HCT116 (cell line): ENCODE results near the gene RHCG. TPM values are rescaled to one million over a fixed set of nuclear protein-coding genes. Genes with fewer than 3 reads are reported as not detected.

ENCODE experiments used
- ATAC-seq: fragments of 200-7000 bp; cut with Tn5 transposase; 2 replicates; pipeline ENCODE4 v1.9.1; 2020; ENCODE audit warnings: mild to moderate bottlenecking, moderate library complexity
- BruUV-seq: library from RNA; stranded (reverse); fragments of 400-500 nt; replicated peaks from 2 replicates; lab custom pipeline; 2021; lab: Mats Ljungman, UMichigan
- CTCF ChIA-PET: fragments of 300-600 bp; sonication (Branson Sonifier 250); formaldehyde crosslinking; loops from one replicate; lab custom pipeline; 2021; ENCODE audit warnings: antibody characterized with exemption; lab: Charles Lee
- POLR2A ChIA-PET: fragments of 300-600, 350-600 bp; sonication (Branson Sonifier 250); formaldehyde crosslinking; loops from one replicate; lab custom pipeline; 2021; ENCODE audit warnings: antibody characterized with exemption; lab: Charles Lee
- RAD21 ChIA-PET, 2 experiments: fragments of 300-600 bp; sonication (Branson Sonifier 250); formaldehyde crosslinking; loops; one replicate each; lab custom pipeline; 2023; ENCODE audit warnings: low total read pairs in 2 of 2; ENCODE audit not compliant: uncharacterized antibody in 2 of 2, unreplicated experiment in 2 of 2, low non-redundant PET in 1 of 2; lab: Charles Lee
- DNase-seq: peaks from one replicate; pipeline ENCODE4 v3.0.0-alpha.2; 2010; ENCODE audit warnings: low read depth, low spot score
- H2AFZ ChIP-seq: fragments of 200-600 bp; shearing (Covaris generic), sonication (generic); 2 replicates; pipeline ENCODE4 v1.6.1; 2017; ENCODE audit warnings: low read depth, mixed run types, mixed read lengths, antibody characterized with exemption, low read length; ENCODE audit not compliant: poor library complexity, severe bottlenecking
- H3K27ac ChIP-seq: 2 replicates; pipeline ENCODE4 v1.5.1; 2012; ENCODE audit warnings: low read depth, low read length
- H3K27me3 ChIP-seq: fragments of 200-600 bp; sonication (generic); 2 replicates; pipeline ENCODE4 v1.6.1; 2016; ENCODE audit warnings: mixed run types, low read length, mixed read lengths; ENCODE audit not compliant: insufficient read depth
- H3K36me3 ChIP-seq, 2 experiments: fragments of 200-500 bp in 1 of 2; fragments of 200-600 bp in 1 of 2; sonication (Bioruptor generic) in 1 of 2; sonication (generic) in 1 of 2; 2 replicates each; pipeline versions ENCODE4 v1.5.1 to v1.6.1; 2014 to 2016; ENCODE audit warnings: low read length in 2 of 2, inconsistent platforms in 1 of 2, mixed read lengths in 1 of 2, mixed run types in 1 of 2; ENCODE audit not compliant: insufficient read depth in 2 of 2, control insufficient read depth in 1 of 2
- H3K4me1 ChIP-seq, 2 experiments: fragments of 200-600 bp in 1 of 2; sonication (generic) in 1 of 2; 2 replicates each; pipeline versions ENCODE4 v1.5.1 to v1.6.1; 2012 to 2017; ENCODE audit warnings: low read length in 2 of 2, inconsistent platforms in 1 of 2, mild to moderate bottlenecking in 1 of 2, mixed read lengths in 1 of 2, mixed run types in 1 of 2, moderate library complexity in 1 of 2; ENCODE audit not compliant: insufficient read depth in 2 of 2, control insufficient read depth in 1 of 2
- H3K4me2 ChIP-seq: fragments of 200-600 bp; sonication (generic); 2 replicates; pipeline ENCODE4 v1.6.1; 2017; ENCODE audit warnings: mixed run types, low read length, mixed read lengths
- H3K4me3 ChIP-seq, 2 experiments: fragments of 200-600 bp in 1 of 2; sonication (generic) in 1 of 2; replicated peaks in 1 of 2; 2 replicates each; pipeline ENCODE4 v1.5.1; 2011 to 2016; ENCODE audit warnings: low read length in 2 of 2, control low read depth in 1 of 2, low read depth in 1 of 2, mild to moderate bottlenecking in 1 of 2, mixed read lengths in 1 of 2, mixed run types in 1 of 2
- H3K79me2 ChIP-seq: fragments of 200-600 bp; sonication (generic); 2 replicates; pipeline ENCODE4 v1.6.1; 2017; ENCODE audit warnings: mild to moderate bottlenecking, mixed run types, low read length, moderate library complexity, mixed read lengths; ENCODE audit not compliant: insufficient read depth
- H3K9ac ChIP-seq: fragments of 200-600 bp; sonication (generic); 2 replicates; pipeline ENCODE4 v1.6.1; 2016; ENCODE audit warnings: low read length, mixed read lengths
- H3K9me2 ChIP-seq: fragments of 200-600 bp; sonication (generic), shearing (Covaris generic); 2 replicates; pipeline ENCODE4 v1.6.1; 2017; ENCODE audit warnings: mixed run types, mild to moderate bottlenecking, moderate library complexity; ENCODE audit not compliant: insufficient read depth
- H3K9me3 ChIP-seq, 2 experiments: fragments of 200-500 bp in 1 of 2; fragments of 200-600 bp in 1 of 2; sonication (Bioruptor generic) in 1 of 2; sonication (generic) in 1 of 2; 2 replicates each; pipeline ENCODE4 v1.6.1; 2014 to 2017; ENCODE audit warnings: low read length in 2 of 2, mixed read lengths in 2 of 2, inconsistent platforms in 1 of 2, low read depth in 1 of 2, mild to moderate bottlenecking in 1 of 2, mixed run types in 1 of 2, moderate library complexity in 1 of 2; ENCODE audit not compliant: control insufficient read depth in 1 of 2, insufficient read depth in 1 of 2
- H4K20me1 ChIP-seq: fragments of 200-600 bp; sonication (generic), shearing (Covaris generic); 2 replicates; pipeline ENCODE4 v1.6.1; 2017; ENCODE audit warnings: mixed run types, mild to moderate bottlenecking, moderate library complexity; ENCODE audit not compliant: insufficient read depth
- CBX3 ChIP-seq: IDR thresholded peaks from 2 replicates; pipeline ENCODE4 v1.6.1; 2012; ENCODE audit warnings: low read depth
- CEBPB ChIP-seq: IDR thresholded peaks from 2 replicates; pipeline ENCODE4 v1.6.1; 2012; ENCODE audit warnings: low read depth
- EGR1 ChIP-seq: IDR thresholded peaks from 2 replicates; pipeline ENCODE4 v1.6.1; 2012; ENCODE audit warnings: low read depth
- ELF1 ChIP-seq: IDR thresholded peaks from 2 replicates; pipeline ENCODE4 v1.6.1; 2012; ENCODE audit warnings: low read depth, borderline replicate concordance
- EZH2 ChIP-seq: fragments of 200-600 bp; sonication (generic); IDR thresholded peaks from 2 replicates; pipeline ENCODE4 v1.6.1; 2017; ENCODE audit warnings: antibody characterized with exemption, mixed run types
- EZH2phosphoT487 ChIP-seq: fragments of 200-600 bp; IDR thresholded peaks from 2 replicates; pipeline ENCODE4 v1.6.1; 2018; ENCODE audit warnings: antibody characterized with exemption, borderline replicate concordance
- FOSL1 ChIP-seq: IDR thresholded peaks from 2 replicates; pipeline ENCODE4 v1.6.1; 2012; ENCODE audit warnings: low read depth
- JUND ChIP-seq: IDR thresholded peaks from 2 replicates; pipeline ENCODE4 v1.6.1; 2012
- POLR2A ChIP-seq: IDR thresholded peaks from 2 replicates; pipeline ENCODE4 v1.7.0; 2011; ENCODE audit warnings: borderline replicate concordance; ENCODE audit not compliant: insufficient read depth, insufficient read length; ENCODE audit errors: extremely low read depth
- POLR2AphosphoS5 ChIP-seq: IDR thresholded peaks from 2 replicates; pipeline ENCODE4 v1.6.1; 2011; ENCODE audit warnings: mild to moderate bottlenecking, low read depth, low read length, moderate library complexity
- RAD21 ChIP-seq: IDR thresholded peaks from 2 replicates; pipeline ENCODE4 v1.6.1; 2012; ENCODE audit warnings: low read depth, mild to moderate bottlenecking
- SP1 ChIP-seq: IDR thresholded peaks from 2 replicates; pipeline ENCODE4 v1.6.1; 2012; ENCODE audit warnings: low read depth
- SRF ChIP-seq: IDR thresholded peaks from 2 replicates; pipeline ENCODE4 v1.6.1; 2012; ENCODE audit warnings: low read depth
- ZFX ChIP-seq: fragments of 450-650 bp; IDR thresholded peaks from 2 replicates; pipeline ENCODE4 v1.6.1; 2017
- ZNF274 ChIP-seq: fragments of 200-500 bp; sonication (Bioruptor generic); IDR thresholded peaks from 2 replicates; pipeline ENCODE4 v1.6.1; 2014; ENCODE audit warnings: mild to moderate bottlenecking, low read depth, low read length, inconsistent platforms
- intact Hi-C: fragments of 100-400 bp; cut with micrococcal nuclease; formaldehyde crosslinking; loops from 2 replicates; pipeline ENCODE4 v1.10.0; 2022
- total RNA-seq: library from RNA; stranded (reverse); gene quantifications from one replicate; pipeline ENCODE4 v1.2.1, GENCODE V29; 2021; ENCODE audit not compliant: unreplicated experiment
- TF ChIP-seq, protein P1 (sequence below): IDR thresholded peaks from 2 replicates; pipeline ENCODE4 v1.6.1; 2012; ENCODE audit warnings: low read depth
- TF ChIP-seq, protein P2 (sequence below), 3 experiments: fragments of 200-600 bp in 1 of 3; sonication (generic) in 1 of 3; IDR thresholded peaks in 2 of 3; conservative IDR thresholded peaks in 1 of 3; 2 replicates each; pipeline ENCODE4 v1.5.1; 2012 to 2017; ENCODE audit warnings: low read depth in 2 of 3, low read length in 2 of 3, antibody characterized with exemption in 1 of 3, borderline replicate concordance in 1 of 3, control low read depth in 1 of 3, mild to moderate bottlenecking in 1 of 3, mixed read lengths in 1 of 3, mixed run types in 1 of 3, moderate library complexity in 1 of 3; ENCODE audit not compliant: insufficient read depth in 1 of 3
- TF ChIP-seq, protein P3 (sequence below): IDR thresholded peaks from 2 replicates; pipeline ENCODE4 v1.6.1; 2012
- TF ChIP-seq, protein P4 (sequence below): IDR thresholded peaks from 2 replicates; pipeline ENCODE4 v1.6.1; 2012

Gene RHCG
- total RNA-seq, 1 experiment from 2014 or later, result not detected

DNA sequence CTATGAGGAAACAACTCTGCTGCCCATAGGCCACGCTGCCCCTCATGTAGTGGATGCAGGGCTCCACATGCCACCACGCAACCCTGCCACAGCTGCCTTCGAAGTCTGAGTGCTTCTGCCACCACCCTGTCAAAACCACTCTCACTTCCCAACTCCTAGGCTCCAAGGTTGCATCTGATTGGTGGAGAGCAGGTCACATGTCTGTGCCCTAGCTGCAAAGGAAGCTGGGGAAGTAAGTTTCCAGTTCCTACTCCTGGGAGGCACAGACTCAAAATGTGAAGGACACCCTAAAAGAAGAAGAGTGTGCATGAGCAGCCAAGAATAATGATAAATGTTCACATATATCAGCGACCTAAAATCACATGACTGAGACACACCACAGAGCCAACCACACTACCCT, 47.0 kb upstream of the RHCG start:
- no peak overlapping the region for H3K27ac ChIP-seq
- no peak for DNase-seq
- H2AFZ ChIP-seq, result no peak overlapping the region
- H3K27me3 ChIP-seq, result no peaks in the 10 kb centered on the region
- no peak for TF ChIP-seq CBX3
- no peak for TF ChIP-seq ELF1
- TF ChIP-seq EGR1, result no peak
- TF ChIP-seq POLR2AphosphoS5, result no peak
- no peak for TF ChIP-seq JUND
- no peak for TF ChIP-seq POLR2A
- TF ChIP-seq ZFX, result no peak
- no peak for TF ChIP-seq CEBPB
- TF ChIP-seq, protein P1, sequence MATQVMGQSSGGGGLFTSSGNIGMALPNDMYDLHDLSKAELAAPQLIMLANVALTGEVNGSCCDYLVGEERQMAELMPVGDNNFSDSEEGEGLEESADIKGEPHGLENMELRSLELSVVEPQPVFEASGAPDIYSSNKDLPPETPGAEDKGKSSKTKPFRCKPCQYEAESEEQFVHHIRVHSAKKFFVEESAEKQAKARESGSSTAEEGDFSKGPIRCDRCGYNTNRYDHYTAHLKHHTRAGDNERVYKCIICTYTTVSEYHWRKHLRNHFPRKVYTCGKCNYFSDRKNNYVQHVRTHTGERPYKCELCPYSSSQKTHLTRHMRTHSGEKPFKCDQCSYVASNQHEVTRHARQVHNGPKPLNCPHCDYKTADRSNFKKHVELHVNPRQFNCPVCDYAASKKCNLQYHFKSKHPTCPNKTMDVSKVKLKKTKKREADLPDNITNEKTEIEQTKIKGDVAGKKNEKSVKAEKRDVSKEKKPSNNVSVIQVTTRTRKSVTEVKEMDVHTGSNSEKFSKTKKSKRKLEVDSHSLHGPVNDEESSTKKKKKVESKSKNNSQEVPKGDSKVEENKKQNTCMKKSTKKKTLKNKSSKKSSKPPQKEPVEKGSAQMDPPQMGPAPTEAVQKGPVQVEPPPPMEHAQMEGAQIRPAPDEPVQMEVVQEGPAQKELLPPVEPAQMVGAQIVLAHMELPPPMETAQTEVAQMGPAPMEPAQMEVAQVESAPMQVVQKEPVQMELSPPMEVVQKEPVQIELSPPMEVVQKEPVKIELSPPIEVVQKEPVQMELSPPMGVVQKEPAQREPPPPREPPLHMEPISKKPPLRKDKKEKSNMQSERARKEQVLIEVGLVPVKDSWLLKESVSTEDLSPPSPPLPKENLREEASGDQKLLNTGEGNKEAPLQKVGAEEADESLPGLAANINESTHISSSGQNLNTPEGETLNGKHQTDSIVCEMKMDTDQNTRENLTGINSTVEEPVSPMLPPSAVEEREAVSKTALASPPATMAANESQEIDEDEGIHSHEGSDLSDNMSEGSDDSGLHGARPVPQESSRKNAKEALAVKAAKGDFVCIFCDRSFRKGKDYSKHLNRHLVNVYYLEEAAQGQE, result no peak
- no peak for TF ChIP-seq SRF
- no peak for TF ChIP-seq ZNF274
- TF ChIP-seq, protein P2, sequence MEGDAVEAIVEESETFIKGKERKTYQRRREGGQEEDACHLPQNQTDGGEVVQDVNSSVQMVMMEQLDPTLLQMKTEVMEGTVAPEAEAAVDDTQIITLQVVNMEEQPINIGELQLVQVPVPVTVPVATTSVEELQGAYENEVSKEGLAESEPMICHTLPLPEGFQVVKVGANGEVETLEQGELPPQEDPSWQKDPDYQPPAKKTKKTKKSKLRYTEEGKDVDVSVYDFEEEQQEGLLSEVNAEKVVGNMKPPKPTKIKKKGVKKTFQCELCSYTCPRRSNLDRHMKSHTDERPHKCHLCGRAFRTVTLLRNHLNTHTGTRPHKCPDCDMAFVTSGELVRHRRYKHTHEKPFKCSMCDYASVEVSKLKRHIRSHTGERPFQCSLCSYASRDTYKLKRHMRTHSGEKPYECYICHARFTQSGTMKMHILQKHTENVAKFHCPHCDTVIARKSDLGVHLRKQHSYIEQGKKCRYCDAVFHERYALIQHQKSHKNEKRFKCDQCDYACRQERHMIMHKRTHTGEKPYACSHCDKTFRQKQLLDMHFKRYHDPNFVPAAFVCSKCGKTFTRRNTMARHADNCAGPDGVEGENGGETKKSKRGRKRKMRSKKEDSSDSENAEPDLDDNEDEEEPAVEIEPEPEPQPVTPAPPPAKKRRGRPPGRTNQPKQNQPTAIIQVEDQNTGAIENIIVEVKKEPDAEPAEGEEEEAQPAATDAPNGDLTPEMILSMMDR (IDR thresholded peaks at IDR 0.05 in 2 of 3, conservative IDR thresholded peaks at IDR 0.05 in 1 of 3; ENCODE audit: borderline replicate concordance in 1 of 3, insufficient read depth in 1 of 3, low read depth in 2 of 3, low read length in 2 of 3), result no peak
- TF ChIP-seq, protein P3, sequence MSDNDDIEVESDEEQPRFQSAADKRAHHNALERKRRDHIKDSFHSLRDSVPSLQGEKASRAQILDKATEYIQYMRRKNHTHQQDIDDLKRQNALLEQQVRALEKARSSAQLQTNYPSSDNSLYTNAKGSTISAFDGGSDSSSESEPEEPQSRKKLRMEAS, result no peak
- TF ChIP-seq RAD21, result no peak
- no peak for TF ChIP-seq FOSL1
- TF ChIP-seq SP1, result no peak
- TF ChIP-seq, protein P4, sequence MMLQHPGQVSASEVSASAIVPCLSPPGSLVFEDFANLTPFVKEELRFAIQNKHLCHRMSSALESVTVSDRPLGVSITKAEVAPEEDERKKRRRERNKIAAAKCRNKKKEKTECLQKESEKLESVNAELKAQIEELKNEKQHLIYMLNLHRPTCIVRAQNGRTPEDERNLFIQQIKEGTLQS, result no peak
- no peak for TF ChIP-seq EZH2phosphoT487
- TF ChIP-seq EZH2, result no peak
- H3K4me1 ChIP-seq, result no peaks in the 10 kb centered on the region
- no peaks in the 10 kb centered on the region for H3K79me2 ChIP-seq
- no peak overlapping the region for H3K4me2 ChIP-seq
- ChIA-PET RAD21 (no interaction called here), POLR2A (no interaction called here), CTCF (no interaction called here)
- H4K20me1 ChIP-seq, result no peaks in the 10 kb centered on the region
- intact Hi-C loops, result no loop called here
- no peaks in the 10 kb centered on the region for H3K9me2 ChIP-seq
- no peaks in the 10 kb centered on the region for H3K36me3 ChIP-seq
- peaks cover 0 to 5% of the 10 kb centered on the region in 2 experiments; a peak in 1 of 4 replicates for H3K9me3 ChIP-seq
- H3K4me3 ChIP-seq, result no peak overlapping the region
- no peak overlapping the region for H3K9ac ChIP-seq
- no TSS peak for BruUV-seq
- ATAC-seq, result no peak
